ENCODE measurements around the gene MRPS34. TPM values are rescaled to one million over a fixed set of nuclear protein-coding genes. Genes with fewer than 3 reads are reported as not detected.
"Not testable (repeated sequence)": the region's sequence is repeated elsewhere in the genome, so short reads cannot be mapped to it uniquely, and the experiment has no call there.

Gene MRPS34
- total RNA-seq, 1 donor from 2014 or later, result 75.1 TPM

- TF ChIP-seq CTCF (IDR thresholded peaks at IDR 0.05; ENCODE audit: partially characterized antibody, unreplicated experiment), result no peak
- H3K9me3 Mint-ChIP-seq (ENCODE audit: unreplicated experiment), result peaks cover 3% of the 10 kb centered on the region
- peaks cover 4% of the 10 kb centered on the region for H3K27me3 Mint-ChIP-seq (ENCODE audit: unreplicated experiment)
- no peak overlapping the region for H3K27ac Mint-ChIP-seq (ENCODE audit: unreplicated experiment)
- no peak overlapping the region for H3K4me3 Mint-ChIP-seq (ENCODE audit: unreplicated experiment)
- no peak for DNase-seq
- no peaks in the 10 kb centered on the region for H3K36me3 Mint-ChIP-seq (ENCODE audit: unreplicated experiment)
- no peaks in the 10 kb centered on the region for H3K4me1 Mint-ChIP-seq (ENCODE audit: low read depth, unreplicated experiment)
These were observed 38.1 kb downstream of the MRPS34 start for GRCh38 chr16:1734816-1735215.

- Mint-ChIP-seq H3K4me3 (ENCODE audit: unreplicated experiment) (no peak overlapping the region), H3K4me1 (ENCODE audit: low read depth, unreplicated experiment) (no peaks in the 10 kb centered on the region), H3K27me3 (ENCODE audit: unreplicated experiment) (peaks cover 4% of the 10 kb centered on the region), H3K9me3 (ENCODE audit: unreplicated experiment) (peaks cover 3% of the 10 kb centered on the region), H3K36me3 (ENCODE audit: unreplicated experiment) (no peaks in the 10 kb centered on the region), H3K27ac (ENCODE audit: unreplicated experiment) (no peak overlapping the region)
- TF ChIP-seq CTCF (IDR thresholded peaks at IDR 0.05; ENCODE audit: partially characterized antibody, unreplicated experiment), result no peak
- no peak for DNase-seq
These were observed 38.8 kb downstream of the MRPS34 start for GRCh38 chr16:1734123-1734522.

GRCh38 chr16:1732551-1732987 lies 40.4 kb downstream of the MRPS34 start:
- H3K27me3 Mint-ChIP-seq (ENCODE audit: unreplicated experiment); H3K9me3 Mint-ChIP-seq (ENCODE audit: unreplicated experiment); DNase-seq: not testable (repeated sequence)

GRCh38 chr16:1732071-1732470 lies 40.9 kb downstream of the MRPS34 start:
- no peak overlapping the region for H3K4me3 Mint-ChIP-seq (ENCODE audit: unreplicated experiment)
- H3K27ac Mint-ChIP-seq (ENCODE audit: unreplicated experiment), result peak overlapping the region; percentile 11
- peaks cover 4% of the 10 kb centered on the region for H3K36me3 Mint-ChIP-seq (ENCODE audit: unreplicated experiment)
- H3K9me3 Mint-ChIP-seq (ENCODE audit: unreplicated experiment), result peaks cover 8% of the 10 kb centered on the region
- H3K27me3 Mint-ChIP-seq (ENCODE audit: unreplicated experiment), result peaks cover 9% of the 10 kb centered on the region
- peaks cover 1% of the 10 kb centered on the region for H3K4me1 Mint-ChIP-seq (ENCODE audit: low read depth, unreplicated experiment)
- DNase-seq, result no peak
- TF ChIP-seq CTCF (IDR thresholded peaks at IDR 0.05; ENCODE audit: partially characterized antibody, unreplicated experiment), result no peak

More at GRCh38 chr16:1732551-1732987, 40.4 kb downstream of the MRPS34 start:
- H3K27ac Mint-ChIP-seq (ENCODE audit: unreplicated experiment); H3K4me3 Mint-ChIP-seq (ENCODE audit: unreplicated experiment); H3K36me3 Mint-ChIP-seq (ENCODE audit: unreplicated experiment); H3K4me1 Mint-ChIP-seq (ENCODE audit: low read depth, unreplicated experiment): not testable (repeated sequence)

GRCh38 chr16:1731603-1732002 lies 41.3 kb downstream of the MRPS34 start:
- Mint-ChIP-seq H3K4me1 (ENCODE audit: low read depth, unreplicated experiment) (peaks cover 4% of the 10 kb centered on the region), H3K4me3 (ENCODE audit: unreplicated experiment) (no peak overlapping the region), H3K27me3 (ENCODE audit: unreplicated experiment) (peaks cover 12% of the 10 kb centered on the region), H3K36me3 (ENCODE audit: unreplicated experiment) (peaks cover 8% of the 10 kb centered on the region), H3K27ac (ENCODE audit: unreplicated experiment) (peak overlapping the region; percentile 11), H3K9me3 (ENCODE audit: unreplicated experiment) (peaks cover 9% of the 10 kb centered on the region)
- TF ChIP-seq CTCF (IDR thresholded peaks at IDR 0.05; ENCODE audit: partially characterized antibody, unreplicated experiment), result no peak
- no peak for DNase-seq
